Astrocyte of the cerebellum (primary cell): ENCODE measurements around the gene SLC46A1.

ENCODE experiments used
- DNase-seq: peaks from one replicate; pipeline ENCODE4 v3.0.0-alpha.2; 2011; ENCODE audit warnings: low read depth
- H3K4me3 ChIP-seq: 2 replicates; pipeline ENCODE4 v1.5.1; 2011; ENCODE audit warnings: mild to moderate bottlenecking, low read depth, low read length, moderate library complexity
- in situ Hi-C: cut with HindIII; loops from 2 replicates; pipeline ENCODE4 v1.10.0; 2017; ENCODE audit warnings: low sequenced_read_pairs
- TF ChIP-seq, protein P1 (sequence below): IDR thresholded peaks from 2 replicates; pipeline ENCODE4 v1.5.1; 2012; ENCODE audit warnings: low read length, low read depth, moderate library complexity, mild to moderate bottlenecking; ENCODE audit errors: missing control alignments

The SLC46A1 gene

DNA sequence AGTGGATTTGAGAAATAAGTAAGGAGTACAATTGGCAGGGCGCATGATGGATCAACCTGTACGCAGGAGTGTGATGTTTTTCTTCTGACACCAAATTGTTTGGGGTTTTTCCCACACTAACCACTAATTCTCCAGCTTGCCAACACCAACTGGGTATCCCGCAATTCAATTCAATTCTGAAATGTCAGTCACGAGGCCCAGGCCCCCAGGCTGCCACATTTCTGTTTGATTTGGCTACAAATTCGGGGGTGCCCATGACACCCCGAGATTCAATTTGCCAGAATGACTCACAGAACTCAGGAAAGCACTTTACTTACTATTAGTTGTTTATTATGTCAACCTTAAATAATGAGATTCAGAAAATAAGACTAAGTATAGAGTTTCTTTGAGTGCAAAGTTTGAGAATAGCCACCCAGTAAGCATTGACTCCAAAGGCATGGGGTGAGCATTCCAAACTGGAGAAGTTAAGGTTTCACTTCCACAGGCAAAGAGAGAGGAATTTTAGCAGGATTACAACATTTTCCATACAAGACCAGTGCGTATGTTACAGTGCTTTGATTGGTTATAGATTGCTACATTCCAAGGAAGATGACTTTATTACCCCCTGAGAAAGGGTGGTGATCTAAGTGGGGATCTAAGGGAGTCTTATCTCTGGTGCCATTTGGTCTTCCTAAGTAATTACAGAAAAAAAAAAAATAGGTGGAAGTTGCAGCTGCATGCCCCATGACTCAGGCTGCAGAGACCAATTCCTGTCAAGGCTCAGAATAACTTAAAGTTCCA, 11.5 kb downstream of the SLC46A1 start:
- in situ Hi-C loops, result no loop called here
- H3K4me3 ChIP-seq, result no peak overlapping the region
- no peak for DNase-seq
- TF ChIP-seq, protein P1, sequence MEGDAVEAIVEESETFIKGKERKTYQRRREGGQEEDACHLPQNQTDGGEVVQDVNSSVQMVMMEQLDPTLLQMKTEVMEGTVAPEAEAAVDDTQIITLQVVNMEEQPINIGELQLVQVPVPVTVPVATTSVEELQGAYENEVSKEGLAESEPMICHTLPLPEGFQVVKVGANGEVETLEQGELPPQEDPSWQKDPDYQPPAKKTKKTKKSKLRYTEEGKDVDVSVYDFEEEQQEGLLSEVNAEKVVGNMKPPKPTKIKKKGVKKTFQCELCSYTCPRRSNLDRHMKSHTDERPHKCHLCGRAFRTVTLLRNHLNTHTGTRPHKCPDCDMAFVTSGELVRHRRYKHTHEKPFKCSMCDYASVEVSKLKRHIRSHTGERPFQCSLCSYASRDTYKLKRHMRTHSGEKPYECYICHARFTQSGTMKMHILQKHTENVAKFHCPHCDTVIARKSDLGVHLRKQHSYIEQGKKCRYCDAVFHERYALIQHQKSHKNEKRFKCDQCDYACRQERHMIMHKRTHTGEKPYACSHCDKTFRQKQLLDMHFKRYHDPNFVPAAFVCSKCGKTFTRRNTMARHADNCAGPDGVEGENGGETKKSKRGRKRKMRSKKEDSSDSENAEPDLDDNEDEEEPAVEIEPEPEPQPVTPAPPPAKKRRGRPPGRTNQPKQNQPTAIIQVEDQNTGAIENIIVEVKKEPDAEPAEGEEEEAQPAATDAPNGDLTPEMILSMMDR, result no peak

DNA sequence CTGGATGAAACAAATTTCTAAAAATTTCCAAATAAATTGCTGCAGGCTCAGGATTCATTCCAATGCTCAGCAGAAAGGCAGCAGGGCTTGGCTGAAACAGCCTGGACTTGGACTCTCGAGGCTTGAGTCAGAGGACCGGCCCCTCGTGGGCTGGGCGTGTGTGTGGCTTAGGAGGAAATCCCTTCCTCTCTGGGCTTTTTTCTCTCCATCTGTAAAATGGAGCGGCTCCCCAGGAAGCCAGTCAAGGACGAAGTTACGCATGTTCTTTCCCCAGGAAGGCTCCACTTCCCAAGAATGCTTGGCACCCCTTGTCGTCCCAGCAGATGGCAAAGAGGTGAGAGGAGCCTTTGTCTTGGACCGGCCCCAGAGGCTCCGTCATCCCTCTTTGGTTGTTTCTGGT, 13.5 kb downstream of the SLC46A1 start:
- in situ Hi-C loops, result no loop called here
- DNase-seq, result no peak
- TF ChIP-seq, protein P1, result no peak
- H3K4me3 ChIP-seq, result no peak overlapping the region

DNA sequence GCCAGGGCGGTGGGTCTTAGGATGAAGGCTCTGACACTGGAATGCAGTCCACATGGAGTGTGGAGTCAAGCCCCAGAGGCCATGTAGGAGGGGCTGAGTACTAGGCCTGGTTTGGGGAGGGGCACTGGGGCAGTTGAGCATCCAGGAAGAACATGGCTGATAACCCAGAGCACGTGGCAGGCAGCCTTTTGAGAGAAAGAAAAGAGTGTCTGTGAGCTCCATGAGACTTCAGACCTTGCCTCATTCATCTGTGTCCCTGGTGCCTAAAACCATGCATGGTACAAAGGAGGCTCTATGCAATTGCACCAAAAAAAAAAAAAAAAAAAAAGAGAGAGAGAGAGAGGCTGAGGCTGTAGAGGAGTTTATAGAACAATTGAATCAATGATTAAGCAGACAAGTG, 14.6 kb downstream of the SLC46A1 start:
- TF ChIP-seq, protein P1, result no peak
- in situ Hi-C loops, result no loop called here
- DNase-seq, result no peak
- H3K4me3 ChIP-seq, result no peak overlapping the region

DNA sequence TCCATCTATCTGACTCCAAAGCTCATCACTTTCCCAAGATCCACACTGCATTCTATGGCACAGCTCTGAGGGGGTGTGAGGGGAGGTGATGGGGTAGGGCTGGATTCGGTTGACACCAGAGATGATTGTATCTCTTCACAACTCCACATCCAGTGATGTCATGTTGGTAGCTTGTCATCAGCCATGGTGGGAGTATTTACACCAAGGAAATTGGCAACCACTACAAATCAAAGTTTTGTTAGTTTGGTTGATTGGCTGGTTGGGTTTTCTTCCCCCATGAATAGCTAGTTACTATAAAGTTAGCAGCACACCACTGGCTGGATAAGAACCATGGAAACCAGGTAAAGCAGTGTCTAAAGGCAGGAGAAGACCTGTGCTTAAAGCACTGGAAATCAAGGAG, 15.0 kb downstream of the SLC46A1 start:
- no peak overlapping the region for H3K4me3 ChIP-seq
- DNase-seq, result no peak
- TF ChIP-seq, protein P1, result no peak
- in situ Hi-C loops, result no loop called here

DNA sequence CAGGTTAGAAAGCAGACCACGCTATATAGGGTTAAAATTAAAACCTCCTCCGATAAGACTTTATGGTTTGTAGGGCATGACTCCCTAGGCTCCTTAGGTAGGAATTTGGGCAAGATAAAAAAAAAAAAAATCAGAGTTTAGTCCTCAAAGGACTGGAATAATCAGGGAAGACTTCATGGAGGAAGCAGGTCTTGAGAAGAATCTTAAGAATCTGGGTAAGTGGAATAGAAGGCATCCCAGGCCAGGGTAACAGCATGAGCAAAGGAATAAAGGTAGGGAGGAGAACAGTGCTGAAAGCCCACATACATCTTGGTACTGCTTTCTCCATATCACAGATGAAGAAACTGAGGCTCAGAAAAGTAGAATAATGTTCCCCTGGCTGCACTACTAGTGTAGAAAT, 15.4 kb downstream of the SLC46A1 start:
- DNase-seq, result no peak
- H3K4me3 ChIP-seq, result no peak overlapping the region
- TF ChIP-seq, protein P1, result no peak
- in situ Hi-C loops, result no loop called here

DNA sequence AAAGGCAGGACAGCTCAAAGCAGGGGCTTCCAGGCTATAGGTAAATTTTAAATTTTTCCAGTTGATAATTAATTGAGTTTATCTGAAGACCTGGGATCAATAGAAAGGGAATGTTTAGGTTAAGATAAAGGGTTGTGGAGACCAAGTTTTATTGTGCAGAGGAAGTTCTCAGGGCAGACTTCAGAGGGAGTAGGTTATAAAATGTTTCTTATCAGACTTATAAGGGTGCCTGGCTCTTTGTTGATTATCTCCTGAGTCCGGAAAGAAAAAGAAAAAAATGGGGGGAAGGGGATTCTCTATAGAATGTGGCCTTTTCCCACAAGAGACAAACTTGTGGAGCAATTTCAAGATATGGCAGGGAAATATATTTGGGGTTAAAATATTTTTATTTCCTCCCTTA, 15.9 kb downstream of the SLC46A1 start:
- TF ChIP-seq, protein P1, result no peak
- no peak overlapping the region for H3K4me3 ChIP-seq
- no peak for DNase-seq
- in situ Hi-C loops, result no loop called here
